ENCODE results near the gene KSR2.

The KSR2 gene

DNA sequence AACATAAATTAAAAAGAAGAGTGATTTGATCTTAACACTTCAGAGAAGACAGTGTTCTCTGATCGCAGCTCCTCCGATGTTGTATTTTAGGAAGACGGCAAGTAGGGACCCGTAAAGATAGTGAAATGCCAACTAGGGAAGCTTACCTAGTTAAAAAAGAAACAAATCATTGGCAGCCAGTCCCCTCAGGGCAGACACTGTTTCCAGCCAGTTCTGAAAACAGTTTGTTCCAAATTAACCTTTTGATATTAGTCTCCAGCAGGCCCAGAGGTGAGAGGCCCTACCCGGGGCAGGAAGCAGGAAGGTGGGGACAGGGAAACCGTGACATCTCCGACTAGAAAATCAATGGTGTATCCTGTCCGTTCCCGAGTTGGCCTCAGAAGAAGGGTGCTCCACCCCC is 56.0 kb downstream of the KSR2 start:
- H3K79me2 ChIP-seq (ENCODE audit: insufficient read depth, low read length) = no peaks in the 10 kb centered on the region
- H3K9me3 ChIP-seq (ENCODE audit: low read length) = no peaks in the 10 kb centered on the region
- no peaks in the 10 kb centered on the region for H3K9me2 ChIP-seq (ENCODE audit: low read depth, low read length)
- H4K20me1 ChIP-seq (ENCODE audit: insufficient read depth, low read length) = no peaks in the 10 kb centered on the region
- H3K4me2 ChIP-seq (ENCODE audit: low read length) = no peak overlapping the region
- TF ChIP-seq, protein P1, sequence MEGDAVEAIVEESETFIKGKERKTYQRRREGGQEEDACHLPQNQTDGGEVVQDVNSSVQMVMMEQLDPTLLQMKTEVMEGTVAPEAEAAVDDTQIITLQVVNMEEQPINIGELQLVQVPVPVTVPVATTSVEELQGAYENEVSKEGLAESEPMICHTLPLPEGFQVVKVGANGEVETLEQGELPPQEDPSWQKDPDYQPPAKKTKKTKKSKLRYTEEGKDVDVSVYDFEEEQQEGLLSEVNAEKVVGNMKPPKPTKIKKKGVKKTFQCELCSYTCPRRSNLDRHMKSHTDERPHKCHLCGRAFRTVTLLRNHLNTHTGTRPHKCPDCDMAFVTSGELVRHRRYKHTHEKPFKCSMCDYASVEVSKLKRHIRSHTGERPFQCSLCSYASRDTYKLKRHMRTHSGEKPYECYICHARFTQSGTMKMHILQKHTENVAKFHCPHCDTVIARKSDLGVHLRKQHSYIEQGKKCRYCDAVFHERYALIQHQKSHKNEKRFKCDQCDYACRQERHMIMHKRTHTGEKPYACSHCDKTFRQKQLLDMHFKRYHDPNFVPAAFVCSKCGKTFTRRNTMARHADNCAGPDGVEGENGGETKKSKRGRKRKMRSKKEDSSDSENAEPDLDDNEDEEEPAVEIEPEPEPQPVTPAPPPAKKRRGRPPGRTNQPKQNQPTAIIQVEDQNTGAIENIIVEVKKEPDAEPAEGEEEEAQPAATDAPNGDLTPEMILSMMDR (IDR thresholded peaks at IDR 0.05; ENCODE audit: low read length) = no peak
- TF ChIP-seq EZH2 (IDR thresholded peaks at IDR 0.05; ENCODE audit: borderline replicate concordance, low read length) = no peak
- no peak overlapping the region for H3K27ac ChIP-seq (ENCODE audit: low read depth, low read length, poor library complexity, severe bottlenecking)
- no peak overlapping the region for H3K9ac ChIP-seq (ENCODE audit: low read length)
- no peak overlapping the region for H2AFZ ChIP-seq (ENCODE audit: low read length)
- no peaks in the 10 kb centered on the region for H3F3A ChIP-seq (ENCODE audit: insufficient read depth, low read length)
- H3K27me3 ChIP-seq (ENCODE audit: insufficient read depth, low read length) = no peaks in the 10 kb centered on the region
- no peaks in the 10 kb centered on the region for H3K36me3 ChIP-seq (ENCODE audit: insufficient read depth, low read length)
- H3K4me3 ChIP-seq (ENCODE audit: low read depth, low read length, poor library complexity, severe bottlenecking) = no peak overlapping the region
- H3K4me1 ChIP-seq (ENCODE audit: insufficient read depth, low read length, severe bottlenecking) = no peaks in the 10 kb centered on the region

DNA sequence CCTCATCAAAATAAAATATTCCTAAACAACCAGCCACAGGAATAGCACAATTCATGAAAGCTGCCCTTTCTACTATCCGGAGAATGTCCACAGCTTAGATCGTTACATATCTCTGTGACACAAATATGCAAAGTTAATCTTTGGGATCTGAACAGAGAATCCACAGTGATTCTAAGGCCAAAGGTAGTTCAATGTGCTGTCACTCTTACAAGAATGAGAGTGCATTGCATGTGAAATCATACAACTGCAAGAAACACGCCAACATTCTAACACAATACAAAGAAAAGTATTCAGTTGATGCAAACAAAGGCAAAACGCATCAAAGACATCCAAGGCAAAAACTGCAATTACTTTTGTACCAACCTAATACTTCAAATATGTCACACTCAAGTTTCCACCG is 60.4 kb downstream of the KSR2 start:
- Histone ChIP-seq H3K79me2 (ENCODE audit: insufficient read depth, low read length) (no peaks in the 10 kb centered on the region), H3F3A (ENCODE audit: insufficient read depth, low read length) (no peaks in the 10 kb centered on the region), H3K27me3 (ENCODE audit: insufficient read depth, low read length) (0 out of 2 replicates have a peak, but pooled peaks cover 5% of the 10 kb centered on the region), H3K27ac (ENCODE audit: low read depth, low read length, poor library complexity, severe bottlenecking) (no peak overlapping the region), H3K9me3 (ENCODE audit: low read length) (no peaks in the 10 kb centered on the region), H3K4me2 (ENCODE audit: low read length) (no peak overlapping the region), H3K4me3 (ENCODE audit: low read depth, low read length, poor library complexity, severe bottlenecking) (no peak overlapping the region), H3K36me3 (ENCODE audit: insufficient read depth, low read length) (no peaks in the 10 kb centered on the region), H3K9me2 (ENCODE audit: low read depth, low read length) (no peaks in the 10 kb centered on the region), H3K4me1 (ENCODE audit: insufficient read depth, low read length, severe bottlenecking) (peaks cover 8% of the 10 kb centered on the region), H4K20me1 (ENCODE audit: insufficient read depth, low read length) (no peaks in the 10 kb centered on the region), H3K9ac (ENCODE audit: low read length) (no peak overlapping the region), H2AFZ (ENCODE audit: low read length) (no peak overlapping the region)
- TF ChIP-seq, protein P1 (IDR thresholded peaks at IDR 0.05; ENCODE audit: low read length) = no peak
- TF ChIP-seq EZH2 (IDR thresholded peaks at IDR 0.05; ENCODE audit: borderline replicate concordance, low read length) = no peak

DNA sequence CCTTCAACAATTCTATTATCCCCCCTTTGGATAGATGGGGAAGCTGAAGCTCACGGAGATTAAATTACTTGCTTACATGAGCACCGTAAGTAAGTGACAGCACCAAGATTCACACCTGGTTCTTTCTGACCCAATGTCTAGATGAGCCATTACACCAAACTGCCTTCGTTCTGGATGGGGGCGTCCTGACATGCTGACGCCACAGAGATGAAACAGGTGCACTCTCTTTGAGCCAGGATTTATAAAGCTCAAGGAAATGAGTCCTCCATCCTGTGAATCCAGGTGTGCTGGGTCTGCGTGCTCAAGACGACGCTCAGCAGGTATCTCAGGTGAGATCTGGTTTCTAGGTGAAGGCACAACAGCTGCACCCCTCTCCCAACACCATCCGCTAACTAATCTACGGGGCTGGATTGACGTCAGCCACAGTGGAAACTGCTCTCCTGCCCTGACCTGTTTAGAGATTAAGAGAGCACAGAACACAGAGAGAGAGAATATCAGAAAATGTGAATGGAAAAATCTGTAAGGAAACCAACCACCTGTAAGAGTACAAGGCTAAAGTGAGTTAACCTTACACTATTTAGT is 61.6 kb downstream of the KSR2 start:
- H3F3A ChIP-seq (ENCODE audit: insufficient read depth, low read length) = no peaks in the 10 kb centered on the region
- 0 out of 2 replicates have a peak, but pooled peaks cover 5% of the 10 kb centered on the region for H3K27me3 ChIP-seq (ENCODE audit: insufficient read depth, low read length)
- no peaks in the 10 kb centered on the region for H3K36me3 ChIP-seq (ENCODE audit: insufficient read depth, low read length)
- H4K20me1 ChIP-seq (ENCODE audit: insufficient read depth, low read length) = no peaks in the 10 kb centered on the region
- H3K9me3 ChIP-seq (ENCODE audit: low read length) = no peaks in the 10 kb centered on the region
- no peaks in the 10 kb centered on the region for H3K79me2 ChIP-seq (ENCODE audit: insufficient read depth, low read length)
- H3K4me3 ChIP-seq (ENCODE audit: low read depth, low read length, poor library complexity, severe bottlenecking) = no peak overlapping the region
- no peak overlapping the region for H2AFZ ChIP-seq (ENCODE audit: low read length)
- no peak overlapping the region for H3K9ac ChIP-seq (ENCODE audit: low read length)
- H3K4me2 ChIP-seq (ENCODE audit: low read length) = peak overlapping the region; percentile 20
- no peak for TF ChIP-seq EZH2 (IDR thresholded peaks at IDR 0.05; ENCODE audit: borderline replicate concordance, low read length)
- TF ChIP-seq, protein P1 (IDR thresholded peaks at IDR 0.05; ENCODE audit: low read length) = peak; percentile 35
- H3K4me1 ChIP-seq (ENCODE audit: insufficient read depth, low read length, severe bottlenecking) = peaks cover 8% of the 10 kb centered on the region
- peak overlapping the region; percentile 36 for H3K27ac ChIP-seq (ENCODE audit: low read depth, low read length, poor library complexity, severe bottlenecking)
- H3K9me2 ChIP-seq (ENCODE audit: low read depth, low read length) = no peaks in the 10 kb centered on the region
